Endometrium (tissue), 2 donors: ENCODE data around the gene TNXB.
"Not testable (repeated sequence)": the region's sequence is repeated elsewhere in the genome, so short reads cannot be mapped to it uniquely, and the experiment has no call there.

Source experiments
- FAIRE-seq: peaks from 2 replicates; lab custom pipeline; 2012; peaks lifted over from hg19 to GRCh38; lab: Jason Lieb, UNC
- donor health status: control.
- donor health status: control.

Gene TNXB

GRCh38 chr6:32004393-32004792 is 104.7 kb downstream of the TNXB start:
- not testable (repeated sequence) for FAIRE-seq

- not testable (repeated sequence) for FAIRE-seq
Observed at GRCh38 chr6:32003301-32003700, 105.8 kb downstream of the TNXB start.

GRCh38 chr6:32002546-32003268 is 106.4 kb downstream of the TNXB start:
- FAIRE-seq, result not testable (repeated sequence)

GRCh38 chr6:31996385-31996784 is 112.8 kb downstream of the TNXB start:
- not testable (repeated sequence) for FAIRE-seq

GRCh38 chr6:31994421-31994820 is 114.7 kb downstream of the TNXB start:
- not testable (repeated sequence) for FAIRE-seq
